Osteocyte (in vitro differentiated cells): ENCODE results near the gene GLB1L3. TPM values are rescaled to one million over a fixed set of nuclear protein-coding genes. Genes with fewer than 3 reads are reported as not detected.

Experiments
- DNase-seq: peaks from one replicate; pipeline ENCODE4 v3.0.0; 2021; ENCODE audit warnings: mixed read lengths; ENCODE audit not compliant: unreplicated experiment; ENCODE audit errors: extremely low spot score
- H3K27ac Mint-ChIP-seq: one replicate; pipeline ENCODE4 v1.8.0; 2021; ENCODE audit warnings: mild to moderate bottlenecking, mixed read lengths; ENCODE audit not compliant: unreplicated experiment
- H3K27me3 Mint-ChIP-seq: one replicate; pipeline ENCODE4 v1.8.0; 2021; ENCODE audit warnings: mixed read lengths; ENCODE audit not compliant: unreplicated experiment
- H3K36me3 Mint-ChIP-seq: one replicate; pipeline ENCODE4 v1.8.0; 2021; ENCODE audit warnings: mixed read lengths; ENCODE audit not compliant: unreplicated experiment
- H3K4me1 Mint-ChIP-seq: one replicate; pipeline ENCODE4 v1.8.0; 2021; ENCODE audit warnings: mixed read lengths; ENCODE audit not compliant: unreplicated experiment
- H3K4me3 Mint-ChIP-seq: one replicate; pipeline ENCODE4 v1.8.0; 2021; ENCODE audit warnings: mild to moderate bottlenecking, moderate library complexity, mixed read lengths; ENCODE audit not compliant: unreplicated experiment
- H3K9me3 Mint-ChIP-seq: one replicate; pipeline ENCODE4 v1.8.0; 2021; ENCODE audit warnings: mixed read lengths; ENCODE audit not compliant: unreplicated experiment
- CTCF ChIP-seq: fragments of 200-600 bp; sonication (generic); IDR thresholded peaks from 2 replicates; pipeline ENCODE4 v1.5.0; 2021; ENCODE audit warnings: antibody characterized with exemption, mild to moderate bottlenecking, moderate library complexity
- total RNA-seq: library from RNA; stranded (reverse); gene quantifications from 2 replicates; pipeline ENCODE4 v1.2.1, GENCODE V29; 2021

The GLB1L3 gene
- total RNA-seq, 1 donor from 2014 or later, result not detected

- no peak for TF ChIP-seq CTCF
- no peaks in the 10 kb centered on the region for H3K36me3 Mint-ChIP-seq
- H3K4me3 Mint-ChIP-seq, result no peak overlapping the region
Measured at GRCh38 chr11:134358165-134358855, 82.1 kb downstream of the GLB1L3 start.

DNA sequence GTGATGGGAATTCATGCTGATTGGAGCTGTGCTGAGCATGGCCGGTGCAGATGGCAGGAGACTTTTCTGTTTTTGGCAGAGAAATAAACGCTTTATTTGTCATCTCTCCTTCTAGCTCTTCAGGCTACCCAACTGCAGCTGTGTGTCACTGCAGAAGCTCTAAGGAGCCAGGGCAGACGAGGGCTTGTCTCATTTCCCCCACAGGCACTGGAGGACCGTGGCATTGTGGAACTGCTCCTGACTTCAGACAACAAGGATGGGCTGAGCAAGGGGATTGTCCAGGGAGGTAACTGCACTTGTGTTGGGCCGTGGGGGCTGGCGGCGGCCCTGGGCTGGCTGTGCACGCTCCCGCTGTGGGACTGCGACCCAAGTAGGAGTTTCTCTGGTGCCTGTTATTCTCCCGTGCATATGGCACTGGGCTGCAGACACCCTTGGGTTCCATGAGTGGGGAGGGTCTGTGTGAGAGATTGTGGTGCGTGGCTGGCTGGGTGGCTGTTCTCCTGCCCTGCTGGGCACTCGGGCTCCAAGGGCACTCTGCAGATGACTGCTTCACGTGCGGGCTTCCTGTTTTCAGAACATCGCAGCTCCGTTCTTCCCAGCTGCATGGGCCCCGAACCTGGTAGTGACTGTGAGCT is 82.8 kb downstream of the GLB1L3 start:
- H3K9me3 Mint-ChIP-seq, result peaks cover under 1% of the 10 kb centered on the region
- no peak for DNase-seq
- no peak overlapping the region for H3K4me3 Mint-ChIP-seq
- no peaks in the 10 kb centered on the region for H3K4me1 Mint-ChIP-seq
- H3K27ac Mint-ChIP-seq, result no peak overlapping the region
- no peak for TF ChIP-seq CTCF
- H3K27me3 Mint-ChIP-seq, result peaks cover 13% of the 10 kb centered on the region
- no peaks in the 10 kb centered on the region for H3K36me3 Mint-ChIP-seq

More at GRCh38 chr11:134358165-134358855, 82.1 kb downstream of the GLB1L3 start:
- H3K27ac Mint-ChIP-seq, result no peak overlapping the region
- DNase-seq, result no peak
- H3K4me1 Mint-ChIP-seq, result no peaks in the 10 kb centered on the region
- peaks cover 4% of the 10 kb centered on the region for H3K9me3 Mint-ChIP-seq
- peaks cover 19% of the 10 kb centered on the region for H3K27me3 Mint-ChIP-seq

- Mint-ChIP-seq H3K27ac (no peak overlapping the region), H3K4me1 (no peaks in the 10 kb centered on the region), H3K36me3 (no peaks in the 10 kb centered on the region), H3K4me3 (no peak overlapping the region), H3K9me3 (no peaks in the 10 kb centered on the region), H3K27me3 (peaks cover 12% of the 10 kb centered on the region)
- DNase-seq, result no peak
- no peak for TF ChIP-seq CTCF
Measured at GRCh38 chr11:134359646-134360045, 83.5 kb downstream of the GLB1L3 start.

DNA sequence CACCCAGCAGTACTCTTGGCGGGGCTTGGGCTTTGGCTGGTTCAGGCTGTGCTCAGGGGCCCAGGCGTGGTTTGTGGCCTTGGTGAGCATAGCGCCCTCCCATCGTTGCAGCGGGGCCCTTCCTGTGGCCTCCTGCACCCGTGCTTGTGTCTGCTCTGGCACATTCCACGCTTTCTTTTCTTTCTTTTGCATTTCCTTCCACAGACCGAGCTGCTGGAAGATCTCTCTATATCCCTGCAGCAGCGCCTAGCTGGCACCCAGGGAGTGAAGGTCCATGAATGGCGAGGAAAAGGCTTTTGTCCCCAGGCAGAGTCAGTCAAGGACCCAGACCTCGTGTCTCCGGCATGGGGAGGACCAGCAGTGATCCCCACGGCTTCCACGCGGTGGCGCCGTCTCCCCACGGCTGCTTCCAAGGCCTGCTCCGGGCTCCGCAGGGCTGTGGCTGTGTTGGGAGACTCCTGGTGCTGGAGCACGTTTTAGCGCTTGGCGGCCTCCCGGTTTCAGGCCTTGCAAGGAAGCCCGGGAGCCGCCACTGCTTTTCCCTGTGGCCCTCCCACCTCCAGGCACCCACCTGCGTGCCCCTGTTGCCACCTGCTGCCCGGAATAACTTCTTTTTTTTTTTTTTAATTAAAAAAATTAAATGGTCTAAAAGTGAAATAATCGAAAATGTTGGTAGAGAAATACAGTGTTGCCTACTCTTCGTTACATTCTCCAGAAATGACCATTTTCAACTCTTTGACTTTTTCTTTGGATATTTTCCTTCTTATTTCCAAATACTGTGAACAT is 84.1 kb downstream of the GLB1L3 start:
- H3K9me3 Mint-ChIP-seq, result no peaks in the 10 kb centered on the region
- no peaks in the 10 kb centered on the region for H3K36me3 Mint-ChIP-seq
- H3K4me3 Mint-ChIP-seq, result no peak overlapping the region
- peak; percentile 95 for DNase-seq
- H3K27me3 Mint-ChIP-seq, result peaks cover 6% of the 10 kb centered on the region
- H3K27ac Mint-ChIP-seq, result no peak overlapping the region
- peak; percentile 91 for TF ChIP-seq CTCF
- no peaks in the 10 kb centered on the region for H3K4me1 Mint-ChIP-seq

DNA sequence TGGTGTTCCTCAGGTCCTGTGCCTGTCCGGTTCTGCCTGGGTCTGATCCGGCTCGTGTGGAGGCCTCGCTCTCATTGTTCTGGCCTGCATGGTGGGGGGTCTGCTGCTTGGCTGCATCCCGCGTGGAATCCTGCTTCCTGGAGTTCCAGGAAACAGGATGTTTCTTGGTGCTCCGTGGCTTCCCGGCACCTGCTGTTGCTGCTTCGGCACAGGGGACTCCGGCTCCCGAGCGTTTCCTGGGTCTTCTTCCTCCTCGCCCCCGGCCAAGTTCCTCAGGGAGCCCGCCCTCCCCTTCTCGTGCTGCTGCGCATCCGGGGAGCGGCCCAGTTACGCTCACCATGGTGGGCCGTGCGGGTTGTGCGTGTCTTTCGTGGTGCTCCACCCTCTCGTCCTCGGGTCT is 85.5 kb downstream of the GLB1L3 start:
- TF ChIP-seq CTCF, result no peak

More for the DNA sequence above, 85.5 kb downstream of the GLB1L3 start:
- H3K4me1 Mint-ChIP-seq, result no peaks in the 10 kb centered on the region
- no peaks in the 10 kb centered on the region for H3K9me3 Mint-ChIP-seq
- no peak overlapping the region for H3K27ac Mint-ChIP-seq
- no peak overlapping the region for H3K4me3 Mint-ChIP-seq
- H3K27me3 Mint-ChIP-seq, result no peaks in the 10 kb centered on the region
- no peak for DNase-seq
- no peaks in the 10 kb centered on the region for H3K36me3 Mint-ChIP-seq
